22Rv1 (cell line): Measurements from ENCODE around the gene TBL1XR1.

ENCODE experiments used
- H3K27ac ChIP-seq: fragments of 450-650 bp; 2 replicates; pipeline ENCODE4 v1.5.1; 2017
- CTCF ChIP-seq: fragments of 450-650 bp; IDR thresholded peaks from 2 replicates; pipeline ENCODE4 v1.5.1; 2017; ENCODE audit warnings: mild to moderate bottlenecking
- ZFX ChIP-seq: fragments of 450-650 bp; IDR thresholded peaks from 2 replicates; pipeline ENCODE4 v1.6.1; 2017; ENCODE audit warnings: antibody characterized with exemption, borderline replicate concordance

Gene TBL1XR1

GRCh38 chr3:177137774-177138705, 59.2 kb downstream of the TBL1XR1 start:
- H3K27ac ChIP-seq = no peak overlapping the region
- TF ChIP-seq CTCF = no peak
- no peak for TF ChIP-seq ZFX

- H3K27ac ChIP-seq = no peak overlapping the region
- TF ChIP-seq CTCF = no peak
- TF ChIP-seq ZFX = no peak
These were observed 60.5 kb downstream of the TBL1XR1 start for GRCh38 chr3:177136741-177137140.

- H3K27ac ChIP-seq = no peak overlapping the region
- no peak for TF ChIP-seq ZFX
- no peak for TF ChIP-seq CTCF
These were observed 61.3 kb downstream of the TBL1XR1 start for GRCh38 chr3:177135841-177136492.

GRCh38 chr3:177134816-177135210, 62.5 kb downstream of the TBL1XR1 start:
- no peak overlapping the region for H3K27ac ChIP-seq
- TF ChIP-seq ZFX = no peak
- TF ChIP-seq CTCF = no peak

GRCh38 chr3:177133860-177134815, 63.1 kb downstream of the TBL1XR1 start:
- TF ChIP-seq CTCF = no peak
- no peak for TF ChIP-seq ZFX
- no peak overlapping the region for H3K27ac ChIP-seq

- no peak overlapping the region for H3K27ac ChIP-seq
- TF ChIP-seq ZFX = no peak
- TF ChIP-seq CTCF = no peak
These were observed 65.2 kb downstream of the TBL1XR1 start for GRCh38 chr3:177131927-177132636.
